NCI-H1092 (cell line): ENCODE data around the gene ALDH9A1.
"Not testable (repeated sequence)": the region's sequence is repeated elsewhere in the genome, so short reads cannot be mapped to it uniquely, and the experiment has no call there.

ENCODE experiments used
- DNase-seq: peaks from one replicate; lab custom pipeline; 2025; lab: John Stamatoyannopoulos, UW

ALDH9A1 gene

GRCh38 chr1:165645654-165646366, 52.6 kb downstream of the ALDH9A1 start:
- no peak for DNase-seq

- DNase-seq: no peak
These were observed 54.2 kb downstream of the ALDH9A1 start for GRCh38 chr1:165644064-165644735.

- DNase-seq: no peak
These were observed 57.0 kb downstream of the ALDH9A1 start for GRCh38 chr1:165641231-165641987.

GRCh38 chr1:165639821-165640623, 58.3 kb downstream of the ALDH9A1 start:
- no peak for DNase-seq

GRCh38 chr1:165638211-165638610, 60.2 kb downstream of the ALDH9A1 start:
- DNase-seq: not testable (repeated sequence)

GRCh38 chr1:165637427-165637826, 60.9 kb downstream of the ALDH9A1 start:
- no peak for DNase-seq

- no peak for DNase-seq
These were observed 62.5 kb downstream of the ALDH9A1 start for GRCh38 chr1:165635823-165636222.

GRCh38 chr1:165635329-165635728, 63.0 kb downstream of the ALDH9A1 start:
- no peak for DNase-seq

GRCh38 chr1:165634154-165634921, 64.0 kb downstream of the ALDH9A1 start:
- no peak for DNase-seq

GRCh38 chr1:165633614-165634013, 64.7 kb downstream of the ALDH9A1 start:
- no peak for DNase-seq

GRCh38 chr1:165632491-165632890, 65.9 kb downstream of the ALDH9A1 start:
- no peak for DNase-seq

- no peak for DNase-seq
These were observed 66.3 kb downstream of the ALDH9A1 start for GRCh38 chr1:165632152-165632469.

- DNase-seq: no peak
These were observed 66.8 kb downstream of the ALDH9A1 start for GRCh38 chr1:165631342-165632151.

- DNase-seq: peak; percentile 94
These were observed 67.6 kb downstream of the ALDH9A1 start, which contains the start of gene MGST3 for GRCh38 chr1:165630629-165631341. Gene MGST3, plus strand, starts transcription at chr1:165631234. Its CDS starts 18,614 bp downstream, at chr1:165649848.

- peak; percentile 51 for DNase-seq
These were observed 68.3 kb downstream of the ALDH9A1 start for GRCh38 chr1:165629848-165630628.

GRCh38 chr1:165629151-165629550, 69.2 kb downstream of the ALDH9A1 start:
- DNase-seq: no peak

- DNase-seq: no peak
These were observed 70.1 kb downstream of the ALDH9A1 start for GRCh38 chr1:165628147-165628822.

GRCh38 chr1:165624441-165624840, 73.9 kb downstream of the ALDH9A1 start:
- DNase-seq: no peak
